IMR-90 (cell line): ENCODE results near the gene ADAP1.

Experiments
- CEBPB ChIP-seq: IDR thresholded peaks from 2 replicates; pipeline ENCODE4 v1.6.1; 2012; ENCODE audit warnings: low read depth, low read length, improper control_type of control experiment
- FOS ChIP-seq: fragments of 150-350 bp; IDR thresholded peaks from 2 replicates; pipeline ENCODE4 v1.6.1; 2016; ENCODE audit warnings: low read depth, low read length
- MXI1 ChIP-seq: IDR thresholded peaks from 2 replicates; pipeline ENCODE4 v1.6.1; 2012; ENCODE audit warnings: low read depth, mild to moderate bottlenecking, low read length, moderate library complexity, borderline replicate concordance
- POLR2A ChIP-seq: IDR thresholded peaks from 2 replicates; pipeline ENCODE4 v1.6.1; 2012; ENCODE audit warnings: mild to moderate bottlenecking, low read depth, low read length
- RAD21 ChIP-seq: IDR thresholded peaks from 2 replicates; pipeline ENCODE4 v1.6.1; 2012; ENCODE audit warnings: low read length, improper control_type of control experiment
- RFX5 ChIP-seq: IDR thresholded peaks from 2 replicates; pipeline ENCODE4 v1.8.0; 2012; ENCODE audit warnings: low read depth, mild to moderate bottlenecking, low read length, moderate library complexity
- SMC3 ChIP-seq: fragments of 150-350 bp; IDR thresholded peaks from 2 replicates; pipeline ENCODE4 v1.6.1; 2016; ENCODE audit warnings: low read depth, mild to moderate bottlenecking, antibody characterized with exemption, low read length, moderate library complexity
- TF ChIP-seq, protein P1 (sequence below): conservative IDR thresholded peaks from 2 replicates; pipeline ENCODE4 v1.5.1; 2012; ENCODE audit warnings: mild to moderate bottlenecking, low read depth, low read length, improper control_type of control experiment
- TF ChIP-seq, protein P2 (sequence below): fragments of 150-350 bp; IDR thresholded peaks from 2 replicates; pipeline ENCODE4 v1.6.1; 2016; ENCODE audit warnings: low read depth, mild to moderate bottlenecking, low read length, moderate library complexity, borderline replicate concordance

DNA sequence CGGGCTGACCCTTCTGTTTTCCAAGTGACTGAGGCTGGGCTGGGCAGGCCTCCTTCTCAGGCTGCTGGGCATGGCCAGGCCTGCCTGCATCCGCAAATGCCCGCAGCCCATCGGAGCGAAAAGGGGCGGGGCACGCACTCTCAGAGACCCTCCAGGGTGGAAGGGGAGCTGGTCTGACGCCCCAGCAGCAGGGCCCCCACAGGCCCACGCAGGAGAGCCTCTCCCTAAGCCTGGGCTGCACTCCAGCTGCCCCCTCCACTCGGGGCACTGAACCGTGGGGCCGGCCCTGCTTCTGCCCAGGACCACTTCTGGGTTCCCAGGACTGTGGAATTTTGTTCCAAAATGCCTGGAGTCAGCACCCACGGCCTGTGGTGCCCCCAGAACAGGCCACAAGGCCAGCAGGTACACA, 9.3 kb downstream of the ADAP1 start:
- TF ChIP-seq, protein P1, sequence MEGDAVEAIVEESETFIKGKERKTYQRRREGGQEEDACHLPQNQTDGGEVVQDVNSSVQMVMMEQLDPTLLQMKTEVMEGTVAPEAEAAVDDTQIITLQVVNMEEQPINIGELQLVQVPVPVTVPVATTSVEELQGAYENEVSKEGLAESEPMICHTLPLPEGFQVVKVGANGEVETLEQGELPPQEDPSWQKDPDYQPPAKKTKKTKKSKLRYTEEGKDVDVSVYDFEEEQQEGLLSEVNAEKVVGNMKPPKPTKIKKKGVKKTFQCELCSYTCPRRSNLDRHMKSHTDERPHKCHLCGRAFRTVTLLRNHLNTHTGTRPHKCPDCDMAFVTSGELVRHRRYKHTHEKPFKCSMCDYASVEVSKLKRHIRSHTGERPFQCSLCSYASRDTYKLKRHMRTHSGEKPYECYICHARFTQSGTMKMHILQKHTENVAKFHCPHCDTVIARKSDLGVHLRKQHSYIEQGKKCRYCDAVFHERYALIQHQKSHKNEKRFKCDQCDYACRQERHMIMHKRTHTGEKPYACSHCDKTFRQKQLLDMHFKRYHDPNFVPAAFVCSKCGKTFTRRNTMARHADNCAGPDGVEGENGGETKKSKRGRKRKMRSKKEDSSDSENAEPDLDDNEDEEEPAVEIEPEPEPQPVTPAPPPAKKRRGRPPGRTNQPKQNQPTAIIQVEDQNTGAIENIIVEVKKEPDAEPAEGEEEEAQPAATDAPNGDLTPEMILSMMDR: no peak
- TF ChIP-seq RAD21 (no peak), POLR2A (no peak), MXI1 (no peak), FOS (no peak), RFX5 (no peak), SMC3 (no peak), CEBPB (no peak)
- TF ChIP-seq, protein P2, sequence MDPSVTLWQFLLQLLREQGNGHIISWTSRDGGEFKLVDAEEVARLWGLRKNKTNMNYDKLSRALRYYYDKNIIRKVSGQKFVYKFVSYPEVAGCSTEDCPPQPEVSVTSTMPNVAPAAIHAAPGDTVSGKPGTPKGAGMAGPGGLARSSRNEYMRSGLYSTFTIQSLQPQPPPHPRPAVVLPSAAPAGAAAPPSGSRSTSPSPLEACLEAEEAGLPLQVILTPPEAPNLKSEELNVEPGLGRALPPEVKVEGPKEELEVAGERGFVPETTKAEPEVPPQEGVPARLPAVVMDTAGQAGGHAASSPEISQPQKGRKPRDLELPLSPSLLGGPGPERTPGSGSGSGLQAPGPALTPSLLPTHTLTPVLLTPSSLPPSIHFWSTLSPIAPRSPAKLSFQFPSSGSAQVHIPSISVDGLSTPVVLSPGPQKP: no peak
